Activated T-helper 17 cell treated with anti-CD3 and anti-CD28 coated beads, Interleukin-2, amount 50 U/mL, for 72 hours (primary cell): ENCODE data around the gene IL17REL. TPM values are rescaled to one million over a fixed set of nuclear protein-coding genes. Genes with fewer than 3 reads are reported as not detected.
A peak's percentile ranks its signal among the peaks of the same experiment; 100 is the strongest.
"Not testable (repeated sequence)": the region's sequence is repeated elsewhere in the genome, so short reads cannot be mapped to it uniquely, and the experiment has no call there.

Experiments used
- ATAC-seq: fragments of 150-1000 bp; cut with Tn5 transposase; replicated peaks from 2 replicates; pipeline ENCODE4 v1.10.0; 2021; ENCODE audit warnings: mild to moderate bottlenecking, moderate library complexity
- H3K27ac Mint-ChIP-seq: one replicate; pipeline ENCODE4 v1.8.0; 2022; ENCODE audit warnings: mixed read lengths
- H3K27me3 Mint-ChIP-seq: one replicate; pipeline ENCODE4 v1.8.0; 2022; ENCODE audit warnings: mixed read lengths
- H3K36me3 Mint-ChIP-seq: one replicate; pipeline ENCODE4 v1.8.0; 2022; ENCODE audit warnings: low read depth, mild to moderate bottlenecking, mixed read lengths
- H3K4me1 Mint-ChIP-seq: one replicate; pipeline ENCODE4 v1.8.0; 2022; ENCODE audit warnings: mixed read lengths
- H3K4me3 Mint-ChIP-seq: one replicate; pipeline ENCODE4 v1.8.0; 2022; ENCODE audit warnings: mild to moderate bottlenecking, mixed read lengths
- H3K9me3 Mint-ChIP-seq: one replicate; pipeline ENCODE4 v1.8.0; 2022; ENCODE audit warnings: mixed read lengths
- total RNA-seq, 2 donors: library from RNA; stranded (reverse); gene quantifications; one replicate each; pipeline ENCODE4 v1.2.3, GENCODE V29; 2022

Gene IL17REL
- total RNA-seq, 2 donors from 2014 or later: 0.09 to 0.42 TPM

DNA sequence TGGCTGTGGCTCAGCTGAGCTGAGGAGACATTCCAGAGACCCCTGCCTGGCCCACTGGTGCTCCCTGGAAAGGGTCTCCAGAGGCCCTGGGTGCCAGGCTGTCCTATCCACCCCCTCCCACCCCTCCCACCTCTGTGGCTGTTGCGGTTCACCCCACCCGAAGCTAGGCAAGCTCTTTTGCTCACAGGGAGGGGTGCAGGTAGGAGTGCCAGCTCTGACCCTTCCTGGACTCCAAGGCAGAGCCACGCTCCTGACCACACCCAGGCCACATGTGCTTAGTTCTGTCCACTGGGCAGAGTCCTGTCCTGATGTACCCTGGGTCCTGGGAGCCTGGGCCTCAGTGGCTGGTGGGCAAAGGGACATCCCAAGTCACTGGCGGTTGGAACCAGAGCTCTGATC is 16.4 kb downstream of the IL17REL start:
- Mint-ChIP-seq H3K27me3 (no peaks in the 10 kb centered on the region), H3K9me3 (peaks cover 2% of the 10 kb centered on the region), H3K27ac (no peak overlapping the region), H3K4me3 (no peak overlapping the region), H3K4me1 (peaks cover 9% of the 10 kb centered on the region), H3K36me3 (no peaks in the 10 kb centered on the region)
- no peak for ATAC-seq

DNA sequence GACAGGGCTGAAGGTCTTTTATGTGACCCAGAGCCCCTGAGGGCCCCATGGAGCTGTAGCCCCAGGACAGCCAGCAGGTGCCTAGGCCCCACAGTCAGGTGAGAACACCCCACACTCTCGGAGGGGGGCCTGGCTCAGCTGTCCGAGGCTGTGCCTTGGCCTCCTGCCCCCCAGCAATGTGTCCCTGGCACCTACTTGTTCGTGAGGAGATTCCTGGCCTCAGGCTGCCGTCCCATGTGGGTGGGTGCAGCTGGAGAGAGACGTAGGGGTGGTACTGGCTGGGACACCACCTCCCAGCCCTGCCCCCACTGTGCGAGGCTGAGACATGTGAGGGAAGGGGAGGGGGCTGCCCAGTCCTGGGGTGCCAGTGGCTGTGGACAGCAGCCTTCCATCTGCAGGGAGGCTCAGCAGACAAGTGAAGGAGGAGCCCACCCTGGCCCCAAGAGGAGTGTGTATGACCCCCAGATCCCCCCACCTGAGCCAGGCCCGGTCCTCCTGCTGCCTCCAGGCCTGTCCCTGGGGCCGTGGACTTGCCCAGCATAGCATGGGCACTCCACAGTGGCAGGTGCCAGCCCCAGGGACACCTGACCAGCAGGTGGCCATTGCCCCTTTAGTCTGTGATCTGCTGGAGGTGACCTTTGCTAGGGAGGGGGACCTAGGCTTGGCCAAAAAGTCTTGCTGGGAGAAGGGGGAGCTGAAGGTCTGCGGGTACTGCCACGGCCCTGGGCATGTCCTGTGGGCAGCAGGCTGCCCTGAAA is 17.0 kb downstream of the IL17REL start:
- Mint-ChIP-seq H3K9me3 (peaks cover 6% of the 10 kb centered on the region), H3K27ac (no peak overlapping the region), H3K4me1 (peaks cover 9% of the 10 kb centered on the region), H3K36me3 (no peaks in the 10 kb centered on the region), H3K27me3 (no peaks in the 10 kb centered on the region), H3K4me3 (no peak overlapping the region)
- ATAC-seq: no peak

DNA sequence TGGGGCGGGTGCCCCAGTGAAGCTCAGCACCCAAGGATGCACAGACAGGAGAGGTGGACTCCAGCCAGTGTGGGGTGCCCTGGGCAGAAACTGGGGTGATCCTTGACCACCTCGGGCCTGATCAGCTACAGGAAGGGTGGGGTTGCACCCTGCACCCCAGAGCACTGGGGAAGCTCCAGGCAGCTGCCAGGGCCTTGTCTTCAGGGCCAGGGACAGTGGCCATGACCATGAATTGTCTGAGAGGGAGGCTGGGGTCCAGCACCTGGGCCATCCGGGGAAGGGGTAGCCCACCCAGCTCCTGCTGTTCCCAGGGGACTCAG is 17.6 kb downstream of the IL17REL start:
- no peak for ATAC-seq
- Mint-ChIP-seq H3K4me3 (no peak overlapping the region), H3K4me1 (peaks cover 9% of the 10 kb centered on the region), H3K27me3 (no peaks in the 10 kb centered on the region), H3K9me3 (peaks cover 6% of the 10 kb centered on the region), H3K36me3 (no peaks in the 10 kb centered on the region), H3K27ac (no peak overlapping the region)

DNA sequence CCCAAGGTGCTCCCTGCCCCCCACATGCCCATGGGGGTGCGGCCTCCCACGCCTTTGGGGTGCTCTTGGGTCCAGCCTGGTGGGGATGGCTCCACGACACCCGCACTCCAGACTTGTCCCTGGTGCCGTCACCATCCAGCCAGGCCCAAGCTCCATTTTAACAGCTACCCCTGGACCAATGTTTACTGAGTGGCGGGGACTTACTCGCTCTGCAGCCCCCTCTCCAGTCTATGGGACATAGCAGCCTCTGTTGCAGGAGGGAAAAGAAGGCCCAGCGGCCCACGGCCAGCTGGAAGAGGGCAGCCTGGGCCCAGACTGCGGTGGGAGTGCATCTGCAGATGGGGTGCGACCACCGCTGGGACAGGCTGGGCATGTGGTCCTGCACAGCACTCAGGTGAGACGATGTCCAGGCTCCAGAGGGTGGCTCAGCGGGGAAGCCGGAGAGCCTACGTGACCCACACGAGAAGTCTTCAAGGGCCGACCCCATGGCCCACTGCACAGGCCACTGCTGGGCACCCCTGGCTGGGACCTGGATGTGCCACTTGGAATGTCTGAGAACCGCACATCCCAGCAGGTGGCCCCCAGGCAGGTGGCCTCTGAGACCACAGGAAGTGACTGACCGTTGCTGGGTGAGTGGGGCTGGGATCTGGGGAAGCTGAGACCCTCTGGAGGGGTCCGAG is 18.1 kb downstream of the IL17REL start:
- no peak for ATAC-seq
- H3K27ac Mint-ChIP-seq: no peak overlapping the region
- no peak overlapping the region for H3K4me3 Mint-ChIP-seq
- no peaks in the 10 kb centered on the region for H3K36me3 Mint-ChIP-seq
- peaks cover 6% of the 10 kb centered on the region for H3K9me3 Mint-ChIP-seq
- H3K4me1 Mint-ChIP-seq: peaks cover 9% of the 10 kb centered on the region
- H3K27me3 Mint-ChIP-seq: no peaks in the 10 kb centered on the region

DNA sequence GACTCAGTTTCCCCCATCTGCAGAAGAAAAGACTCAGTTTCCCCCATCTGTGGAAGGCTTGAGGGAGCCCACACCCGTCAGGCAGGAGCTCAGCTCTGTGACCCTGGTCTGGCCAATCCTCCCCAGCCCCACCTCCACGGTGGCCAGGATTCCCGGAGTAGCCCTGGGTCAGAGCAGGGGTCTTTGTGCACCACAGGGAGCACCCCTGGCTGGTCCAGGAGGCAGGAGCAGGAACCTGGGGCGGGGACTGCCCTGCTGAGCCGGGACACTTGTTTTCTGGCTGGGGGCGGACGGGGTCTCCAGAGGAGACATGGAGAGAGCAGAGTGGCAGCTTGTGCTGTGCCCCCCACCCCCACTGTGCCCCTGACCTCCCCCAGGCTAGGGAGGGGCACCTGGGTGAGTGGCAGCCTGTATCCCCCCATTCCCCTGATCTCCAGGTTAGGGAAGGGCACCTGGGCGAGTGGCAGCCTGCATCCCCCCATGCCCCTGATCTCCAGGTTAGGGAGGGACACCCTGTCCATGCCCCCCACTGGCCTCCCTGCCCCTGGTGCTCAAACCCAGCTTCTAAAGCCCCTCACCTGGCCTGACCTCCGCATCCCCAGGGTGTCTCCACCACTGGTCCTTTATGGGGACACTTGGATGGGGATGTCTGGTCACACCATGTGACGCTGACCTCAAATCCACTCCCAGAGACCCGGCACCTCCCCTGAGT is 18.8 kb downstream of the IL17REL start:
- peak overlapping the region; percentile 20 for H3K4me3 Mint-ChIP-seq
- no peaks in the 10 kb centered on the region for H3K27me3 Mint-ChIP-seq
- H3K27ac Mint-ChIP-seq: peak overlapping the region; percentile 56
- H3K36me3 Mint-ChIP-seq: no peaks in the 10 kb centered on the region
- peaks cover 9% of the 10 kb centered on the region for H3K4me1 Mint-ChIP-seq
- no peak for ATAC-seq
- H3K9me3 Mint-ChIP-seq: peaks cover 6% of the 10 kb centered on the region

DNA sequence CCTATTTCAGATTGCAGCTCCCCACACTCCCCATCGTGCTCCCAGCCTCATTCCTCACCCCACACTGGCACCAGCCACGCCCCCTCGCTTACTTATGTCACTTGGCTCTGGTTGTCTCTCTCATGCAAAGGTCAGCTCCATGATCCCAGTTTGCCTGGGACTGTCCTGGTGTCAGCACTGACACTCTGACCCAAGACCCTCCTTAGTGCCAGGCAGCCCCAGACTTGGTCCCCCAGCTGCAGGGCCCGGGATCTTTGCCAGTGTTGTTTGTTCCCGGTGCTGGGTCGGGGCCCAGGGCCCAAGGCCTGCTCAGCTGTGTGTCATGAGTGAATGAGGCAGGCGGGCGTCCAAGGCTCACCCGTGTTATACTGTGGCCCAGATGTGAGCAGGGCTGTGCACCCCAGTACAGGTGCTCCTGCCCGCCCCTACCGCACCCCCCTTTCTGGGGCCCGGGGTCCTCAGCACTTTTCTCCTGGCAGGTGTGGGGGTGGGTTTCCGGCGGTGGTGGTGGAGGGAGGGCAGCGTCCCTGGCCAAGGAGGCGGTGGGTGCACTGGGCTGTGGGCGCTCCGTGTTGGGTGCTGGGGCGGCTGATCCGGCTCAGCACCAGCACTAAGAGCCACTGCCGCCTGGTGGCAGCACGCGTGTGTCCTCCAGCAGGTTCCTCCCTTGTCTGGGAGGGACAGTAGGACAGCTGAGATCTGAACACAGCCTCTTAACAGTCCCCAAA is 19.5 kb downstream of the IL17REL start:
- Mint-ChIP-seq H3K9me3 (peaks cover 6% of the 10 kb centered on the region), H3K27me3 (no peaks in the 10 kb centered on the region), H3K36me3 (no peaks in the 10 kb centered on the region), H3K4me1 (peaks cover 9% of the 10 kb centered on the region), H3K27ac (peak overlapping the region; percentile 56), H3K4me3 (peak overlapping the region; percentile 20)
- ATAC-seq: peak; percentile 98

DNA sequence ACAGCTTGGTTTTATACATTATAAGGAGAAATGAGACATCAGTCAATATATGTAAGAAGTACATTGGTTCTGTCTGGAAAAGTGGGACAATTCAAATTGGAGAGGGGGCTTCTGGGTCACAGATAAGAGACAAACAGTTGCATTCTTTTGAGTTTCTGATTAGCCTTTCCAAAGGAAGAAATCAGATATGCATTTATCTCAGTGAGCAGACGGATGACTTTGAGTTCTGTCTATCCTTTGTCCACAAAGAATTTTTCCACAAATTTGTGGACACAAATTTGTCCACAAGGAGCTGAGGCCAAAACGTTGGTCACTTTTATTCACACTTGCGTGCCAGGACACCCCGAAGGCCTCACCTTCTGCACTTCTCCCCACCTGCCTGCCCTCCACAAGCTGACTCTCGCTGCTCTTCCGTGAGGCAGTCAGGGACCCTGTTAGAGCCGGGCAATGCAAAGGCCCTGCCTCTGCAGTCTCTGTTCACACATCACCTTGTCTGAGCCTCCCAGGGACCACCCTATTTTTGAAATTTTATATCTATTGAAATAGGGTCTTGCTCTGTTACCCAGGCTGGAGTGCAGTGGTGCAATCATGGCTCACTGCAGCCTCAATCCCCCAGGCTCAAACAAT is 20.5 kb downstream of the IL17REL start:
- Mint-ChIP-seq H3K9me3 (peaks cover 6% of the 10 kb centered on the region), H3K36me3 (no peaks in the 10 kb centered on the region), H3K27ac (no peak overlapping the region), H3K4me3 (no peak overlapping the region), H3K4me1 (peaks cover 9% of the 10 kb centered on the region), H3K27me3 (no peaks in the 10 kb centered on the region)
- ATAC-seq: no peak

DNA sequence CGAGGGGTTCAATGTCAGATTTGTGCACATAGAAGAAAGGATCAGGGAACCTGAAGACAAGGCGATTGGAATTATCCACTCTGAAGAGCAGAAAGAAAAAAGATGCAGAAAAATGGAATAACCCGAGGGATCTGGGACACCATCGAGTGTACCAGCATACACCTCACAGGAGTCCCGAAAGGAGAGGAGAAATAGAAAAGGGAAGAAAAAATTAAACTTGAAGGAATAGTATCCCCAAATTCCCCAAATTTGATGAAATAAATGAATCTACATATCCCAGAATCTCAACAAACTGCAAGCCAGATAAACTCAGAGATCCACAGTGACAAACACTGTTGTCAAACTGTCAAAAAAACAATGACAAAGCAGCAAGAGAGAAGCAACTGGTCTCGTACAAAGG is 21.4 kb downstream of the IL17REL start:
- Mint-ChIP-seq H3K27ac (no peak overlapping the region), H3K36me3 (no peaks in the 10 kb centered on the region), H3K9me3 (peaks cover 6% of the 10 kb centered on the region), H3K27me3 (no peaks in the 10 kb centered on the region), H3K4me3 (no peak overlapping the region), H3K4me1 (peaks cover 9% of the 10 kb centered on the region)
- no peak for ATAC-seq

DNA sequence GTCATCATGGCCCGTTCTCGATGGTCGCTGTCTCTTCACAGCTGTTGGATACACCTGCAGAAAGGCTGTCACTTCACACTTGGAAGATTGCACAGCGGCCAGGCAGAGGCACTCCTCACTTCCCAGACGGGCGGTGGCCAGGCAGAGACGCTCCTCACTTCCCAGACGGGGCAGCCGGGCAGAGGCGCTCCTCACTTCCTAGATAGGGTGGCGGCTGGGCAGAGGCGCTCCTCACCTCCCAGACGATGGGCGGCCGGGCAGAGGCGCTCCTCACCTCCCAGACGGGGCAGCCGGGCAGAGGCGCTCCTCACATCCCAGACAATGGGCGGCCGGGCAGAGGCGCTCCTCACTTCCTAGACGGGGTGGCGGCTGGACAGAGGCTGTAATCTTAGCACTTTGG is 22.7 kb downstream of the IL17REL start:
- H3K36me3 Mint-ChIP-seq, H3K4me1 Mint-ChIP-seq, H3K27me3 Mint-ChIP-seq, H3K9me3 Mint-ChIP-seq, H3K27ac Mint-ChIP-seq, ATAC-seq, H3K4me3 Mint-ChIP-seq: not testable (repeated sequence)

DNA sequence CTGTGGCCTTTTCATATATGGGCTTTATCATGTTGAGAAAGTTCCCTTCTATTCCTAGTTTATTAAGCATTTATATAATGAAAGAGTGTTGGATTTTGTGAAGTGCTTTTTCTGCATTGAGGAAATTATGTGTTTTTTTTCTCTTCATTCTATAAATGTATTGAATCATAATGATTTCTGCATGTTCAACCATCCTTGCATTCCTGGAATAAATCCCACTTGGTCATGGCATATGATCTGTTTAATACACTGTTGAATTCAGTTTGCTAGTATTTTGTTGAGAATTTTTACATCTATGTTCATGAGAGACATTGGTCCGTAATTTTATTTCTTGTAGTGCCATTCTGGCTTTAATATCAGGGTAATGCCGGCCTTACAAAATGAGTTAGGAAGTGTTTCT is 26.2 kb downstream of the IL17REL start:
- peaks cover 5% of the 10 kb centered on the region for H3K4me1 Mint-ChIP-seq
- H3K27me3 Mint-ChIP-seq: no peaks in the 10 kb centered on the region
- peaks cover 6% of the 10 kb centered on the region for H3K9me3 Mint-ChIP-seq
- ATAC-seq: no peak
- H3K27ac Mint-ChIP-seq: no peak overlapping the region
- H3K36me3 Mint-ChIP-seq: peaks cover 5% of the 10 kb centered on the region
- H3K4me3 Mint-ChIP-seq: no peak overlapping the region

DNA sequence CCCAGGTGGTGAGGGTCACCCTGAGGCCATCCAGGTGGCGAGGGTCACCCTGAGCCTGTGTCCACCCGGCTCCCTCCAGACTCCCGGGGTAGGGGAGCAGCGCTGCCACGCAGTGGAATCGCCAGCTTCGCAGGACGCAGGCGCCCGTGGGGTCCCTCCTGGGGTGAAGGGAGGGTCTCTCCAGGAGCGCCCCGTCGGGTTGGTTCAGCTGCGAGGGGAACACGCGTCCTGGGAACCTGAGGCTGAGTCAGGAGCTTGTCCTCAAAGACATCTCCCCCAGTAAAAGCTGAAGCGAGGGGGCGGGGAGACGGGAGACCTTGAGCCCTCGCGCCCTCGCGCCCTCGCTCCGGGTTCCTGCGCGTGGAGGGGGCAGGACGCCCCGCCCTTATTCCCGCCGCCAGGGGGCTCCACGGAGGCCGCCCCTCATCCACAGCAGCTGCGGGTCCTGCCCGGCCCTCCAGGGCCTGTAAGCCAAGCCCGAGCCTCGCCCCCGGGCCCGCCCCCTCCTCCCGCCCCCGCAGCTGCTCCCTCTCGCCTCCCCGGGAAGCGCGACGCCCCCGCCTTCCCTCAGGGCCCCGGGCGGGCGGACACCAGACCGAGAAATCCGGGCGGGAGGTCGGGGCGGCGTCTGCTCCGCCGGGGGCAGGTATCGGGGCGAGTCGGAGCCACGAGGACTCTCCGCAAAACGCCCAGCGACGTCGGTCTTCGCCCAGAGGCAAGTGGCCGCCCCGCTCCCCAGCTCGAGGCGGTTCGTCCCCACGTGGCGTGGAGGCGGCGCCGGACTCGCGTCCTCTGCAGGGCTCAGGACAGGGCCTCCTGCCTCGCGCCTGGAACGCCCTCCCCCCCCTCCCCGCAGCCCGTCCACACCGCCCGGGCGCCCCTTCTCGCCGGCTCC is 29.2 kb downstream of the IL17REL start:
- H3K4me1 Mint-ChIP-seq: peaks cover 14% of the 10 kb centered on the region
- H3K4me3 Mint-ChIP-seq: peak overlapping the region; percentile 71
- no peaks in the 10 kb centered on the region for H3K27me3 Mint-ChIP-seq
- H3K27ac Mint-ChIP-seq: no peak overlapping the region
- ATAC-seq: peak; percentile 36
- peaks cover 15% of the 10 kb centered on the region for H3K36me3 Mint-ChIP-seq
- peaks cover 5% of the 10 kb centered on the region for H3K9me3 Mint-ChIP-seq

DNA sequence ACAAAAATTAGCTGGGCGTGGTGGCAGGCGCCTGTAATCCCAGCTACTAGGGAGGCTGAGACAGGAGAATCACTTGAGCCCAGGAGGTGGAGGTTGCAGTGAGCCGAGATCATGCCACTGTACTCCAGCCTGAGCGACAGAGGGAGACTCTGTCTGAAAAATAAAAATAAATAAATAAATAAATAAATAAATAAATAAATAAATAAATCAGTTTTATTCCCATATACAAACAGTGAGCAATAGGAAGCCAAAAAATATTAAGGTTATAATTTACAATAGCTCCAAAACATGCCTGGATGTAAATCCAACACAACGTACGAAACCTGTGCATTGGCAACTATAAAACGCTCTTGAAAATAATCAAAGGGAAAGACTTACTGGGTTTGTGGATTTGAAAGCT is 30.8 kb downstream of the IL17REL start:
- ATAC-seq: not testable (repeated sequence)
- peaks cover 16% of the 10 kb centered on the region for H3K36me3 Mint-ChIP-seq

DNA sequence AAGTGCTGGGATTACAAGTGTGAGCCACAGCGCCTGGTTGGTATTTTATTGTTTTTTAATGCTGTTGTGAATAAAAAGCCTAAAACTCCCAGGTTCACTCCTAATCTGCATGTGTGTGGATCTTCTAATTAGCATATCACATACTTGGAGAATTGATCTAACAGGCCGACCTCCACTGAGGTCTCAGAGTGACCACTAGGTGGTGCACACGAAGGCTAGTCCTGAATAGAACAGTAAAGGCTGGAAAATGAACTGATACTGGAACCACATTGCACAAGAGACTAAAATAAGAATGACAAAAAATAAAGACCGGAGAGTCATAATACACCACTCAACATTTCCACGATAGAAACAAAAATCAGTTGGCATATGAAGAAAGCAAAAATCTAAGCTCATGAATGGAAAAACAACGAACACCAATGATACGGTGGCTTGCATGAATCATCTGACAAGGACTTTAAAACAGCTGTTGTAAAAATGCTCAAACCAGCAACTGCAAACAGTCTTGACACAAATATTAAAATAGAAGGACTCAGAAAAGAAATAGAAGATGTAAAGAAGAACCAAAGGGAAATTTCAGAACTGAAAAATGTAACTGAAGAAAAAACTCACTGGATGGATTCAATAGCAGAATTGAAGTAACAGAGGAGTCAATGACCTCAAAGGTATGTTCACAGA is 32.8 kb downstream of the IL17REL start:
- H3K4me3 Mint-ChIP-seq: peak overlapping the region; percentile 43
- no peaks in the 10 kb centered on the region for H3K27me3 Mint-ChIP-seq

More for the DNA sequence above, 30.8 kb downstream of the IL17REL start:
- H3K27ac Mint-ChIP-seq, H3K27me3 Mint-ChIP-seq, H3K4me3 Mint-ChIP-seq, H3K9me3 Mint-ChIP-seq: not testable (repeated sequence)
- peaks cover 14% of the 10 kb centered on the region for H3K4me1 Mint-ChIP-seq

More for the DNA sequence above, 32.8 kb downstream of the IL17REL start:
- Mint-ChIP-seq H3K9me3 (peaks cover 5% of the 10 kb centered on the region), H3K36me3 (peaks cover 31% of the 10 kb centered on the region), H3K4me1 (peaks cover 21% of the 10 kb centered on the region), H3K27ac (peak overlapping the region; percentile 73)
- peak; percentile 35 for ATAC-seq
